ENCODE data around the gene ITIH5. TPM values are rescaled to one million over a fixed set of nuclear protein-coding genes. Genes with fewer than 3 reads are reported as not detected.

ITIH5 gene
- total and polyA plus RNA-seq, 2 of the 8 experiments (the other 6 are each of a cell fraction or from before 2014, with no cell fraction given), result 5.8 to 7.6 TPM

DNA sequence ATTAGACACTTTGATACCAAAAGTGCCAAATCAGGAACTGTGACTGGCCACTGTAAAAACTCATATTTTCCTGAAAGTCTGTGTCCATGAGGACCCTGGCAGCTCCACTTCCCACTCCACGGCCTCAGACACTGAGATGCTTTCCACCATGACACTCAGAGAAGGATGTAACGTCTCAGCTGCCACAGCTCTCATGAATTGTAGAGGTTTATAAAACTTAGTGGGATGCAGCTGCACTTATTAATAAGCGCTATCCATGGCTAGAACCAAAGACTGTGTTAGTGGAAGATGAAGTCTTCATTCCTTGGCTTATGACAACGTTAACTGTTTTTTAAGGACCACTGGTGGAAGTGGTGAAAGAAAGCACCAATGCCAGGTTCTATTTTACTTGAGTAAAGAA is 121.0 kb downstream of the ITIH5 start:
- Histone ChIP-seq H3K4ac (replicated peaks; ENCODE audit: insufficient read length, low read depth, low read length) (no peak overlapping the region), H4K8ac (ENCODE audit: extremely low read depth, insufficient read depth, low read length) (no peak overlapping the region), H2BK15ac (ENCODE audit: low read length) (no peak overlapping the region), H3K27ac (ENCODE audit: low read depth, low read length) (no peak overlapping the region), H4K20me1 (replicated peaks in 1 of 2; ENCODE audit: control insufficient read depth in 1 of 2, insufficient read depth in 2 of 2, low read length in 2 of 2) (no peaks in the 10 kb centered on the region), H3K36me3 (ENCODE audit: control insufficient read depth in 2 of 4, insufficient read depth in 4 of 4, low read length in 3 of 4) (no peaks in the 10 kb centered on the region), H3K18ac (ENCODE audit: extremely low read depth, low read length) (no peak overlapping the region), H3K79me1 (ENCODE audit: low read depth, low read length) (no peaks in the 10 kb centered on the region), H4K5ac (ENCODE audit: insufficient read length, low read depth, low read length) (no peak overlapping the region), H3K4me2 (ENCODE audit: insufficient read depth in 1 of 2, low read depth in 2 of 2, low read length in 2 of 2) (no peak overlapping the region), H2BK120ac (replicated peaks; ENCODE audit: low read depth, low read length) (no peak overlapping the region), H3K56ac (replicated peaks; ENCODE audit: insufficient read length, low read depth, low read length) (no peak overlapping the region), H3K23me2 (ENCODE audit: low read depth, low read length) (no peaks in the 10 kb centered on the region), H3K23ac (ENCODE audit: insufficient read length) (no peak overlapping the region), H3K27me3 (replicated peaks in 1 of 4; ENCODE audit: control insufficient read depth in 3 of 4, extremely low read depth in 1 of 4, insufficient read depth in 3 of 4, low read length in 3 of 4) (no peaks in the 10 kb centered on the region), H2BK5ac (ENCODE audit: low read depth, low read length) (no peak overlapping the region), H3K4me1 (replicated peaks in 1 of 4; ENCODE audit: control insufficient read depth in 3 of 4, insufficient read depth in 4 of 4, low read length in 3 of 4) (peaks cover 0 to 15% (median 9%) of the 10 kb centered on the region in 4 experiments; a peak in 6 of 7 replicates), H4K91ac (replicated peaks; ENCODE audit: insufficient read length, low read length) (no peak overlapping the region), H2BK12ac (ENCODE audit: low read depth, low read length) (no peak overlapping the region), H3K79me2 (ENCODE audit: control insufficient read depth in 1 of 2, insufficient read depth in 2 of 2, low read length in 2 of 2) (no peaks in the 10 kb centered on the region), H2BK20ac (ENCODE audit: low read length) (no peak overlapping the region), H3K14ac (ENCODE audit: insufficient read length) (no peak overlapping the region), H3K9ac (replicated peaks in 1 of 4; ENCODE audit: extremely low read depth in 1 of 4, low read depth in 3 of 4, low read length in 3 of 4) (no peak overlapping the region), H3K4me3 (ENCODE audit: extremely low read depth in 1 of 4, insufficient read depth in 2 of 4, low read depth in 3 of 4, low read length in 4 of 4) (no peak overlapping the region), H3K9me3 (ENCODE audit: insufficient read depth in 2 of 2, low read depth in 1 of 2, low read length in 1 of 2) (no peaks in the 10 kb centered on the region), H2AFZ (ENCODE audit: low read length) (no peak overlapping the region), H2AK5ac (ENCODE audit: low read depth, low read length) (no peak overlapping the region)
- DNase-seq (ENCODE audit: low read depth in 1 of 2, low spot score in 2 of 2) (no peak), FAIRE-seq (no peak)
- POLR2A ChIA-PET (ENCODE audit: partially characterized antibody), result no interaction called here
- WGBS, 2 experiments (ENCODE audit: extremely low coverage in 1 of 2, insufficient coverage in 1 of 2, insufficient read length in 1 of 2, insufficient replicate concordance in 2 of 2, low coverage in 1 of 2, low lambda C conversion rate in 2 of 2, missing lambda C conversion rate in 1 of 2), result 72% methylated on average over 4 of the region's 4 CpGs; no CpG with 5 or more reads in 1 of the 2 experiments
- CTCF ChIA-PET (ENCODE audit: partially characterized antibody), result interaction anchor here (0.8 kb wide), 2 partner anchors 18 to 65 kb away, joined by 3 to 4 read pairs; no protein-coding TSS in a partner anchor
- no peak for TF ChIP-seq ASH2L (IDR thresholded peaks at IDR 0.05; ENCODE audit: low read length)
- TF ChIP-seq ZNF274 (IDR thresholded peaks at IDR 0.05; ENCODE audit: borderline replicate concordance, extremely low read depth, low read length), result no peak
- no peak for TF ChIP-seq TAF1 (IDR thresholded peaks at IDR 0.05; ENCODE audit: low read depth, low read length)
- no peak for TF ChIP-seq ATF3 (IDR thresholded peaks at IDR 0.05; ENCODE audit: insufficient read depth, low read depth, low read length)
- TF ChIP-seq RAD21 (IDR thresholded peaks at IDR 0.05 in 1 of 2, conservative IDR thresholded peaks at IDR 0.05 in 1 of 2; ENCODE audit: low read depth in 2 of 2, low read length in 2 of 2), result no peak
- TF ChIP-seq BACH1 (IDR thresholded peaks at IDR 0.05; ENCODE audit: low read length), result no peak
- no peak for TF ChIP-seq CTCF (IDR thresholded peaks at IDR 0.05; ENCODE audit: control extremely low read depth in 1 of 3, insufficient read depth in 1 of 3, low read depth in 1 of 3, low read length in 3 of 3)

All from H1 (cell line).